GM12801 (cell line): ENCODE data around the gene TTYH2.

Experiments
- CTCF ChIP-seq: IDR thresholded peaks from one replicate; pipeline ENCODE4 v1.5.1; 2011; ENCODE audit warnings: control low read depth; ENCODE audit not compliant: insufficient read length; ENCODE audit errors: extremely low read depth

The TTYH2 gene

GRCh38 chr17:74303305-74303704 is 89.9 kb downstream of the TTYH2 start:
- TF ChIP-seq CTCF, result no peak

- TF ChIP-seq CTCF, result no peak
Measured at GRCh38 chr17:74304184-74304583, 90.8 kb downstream of the TTYH2 start.

- TF ChIP-seq CTCF, result no peak
Measured at GRCh38 chr17:74305865-74306654, 92.7 kb downstream of the TTYH2 start.

- TF ChIP-seq CTCF, result no peak
Measured at GRCh38 chr17:74307984-74308773, 94.8 kb downstream of the TTYH2 start.

- no peak for TF ChIP-seq CTCF
Measured at GRCh38 chr17:74309902-74310301, 96.5 kb downstream of the TTYH2 start.
